GM19324 (cell line): Measurements from ENCODE around the gene LPAR3.

Experiments
- ATAC-seq: cut with Tn5 transposase; IDR thresholded peaks from one replicate; pipeline ENCODE4 v1.9.1; 2021; ENCODE audit warnings: mild to moderate bottlenecking, moderate library complexity; ENCODE audit not compliant: unreplicated experiment, low FRiP score

The LPAR3 gene

GRCh38 chr1:84780000-84780716, 112.8 kb downstream of the LPAR3 start:
- no peak for ATAC-seq

GRCh38 chr1:84776639-84777038, 116.4 kb downstream of the LPAR3 start:
- no peak for ATAC-seq

GRCh38 chr1:84775535-84775920, 117.5 kb downstream of the LPAR3 start:
- no peak for ATAC-seq

- ATAC-seq, result no peak
Measured at GRCh38 chr1:84774669-84775534, 118.1 kb downstream of the LPAR3 start.

GRCh38 chr1:84773933-84774497, 119.0 kb downstream of the LPAR3 start:
- ATAC-seq, result no peak

GRCh38 chr1:84773195-84773594, 119.8 kb downstream of the LPAR3 start:
- ATAC-seq, result no peak

- ATAC-seq, result peak; percentile 48
Measured at GRCh38 chr1:84772428-84772943, 120.5 kb downstream of the LPAR3 start.

- no peak for ATAC-seq
Measured at GRCh38 chr1:84771895-84772294, 121.1 kb downstream of the LPAR3 start.

- no peak for ATAC-seq
Measured at GRCh38 chr1:84770481-84770880, 122.5 kb downstream of the LPAR3 start.

- no peak for ATAC-seq
Measured at GRCh38 chr1:84769636-84770035, 123.4 kb downstream of the LPAR3 start.

- no peak for ATAC-seq
Measured at GRCh38 chr1:84768634-84769033, 124.4 kb downstream of the LPAR3 start.

GRCh38 chr1:84763912-84764680, 128.9 kb downstream of the LPAR3 start:
- no peak for ATAC-seq

- ATAC-seq, result no peak
Measured at GRCh38 chr1:84762664-84763063, 130.3 kb downstream of the LPAR3 start.
